Dedifferentiated amniotic fluid mesenchymal stem cell (primary cell): Measurements from ENCODE around the gene LRRC4.

Experiments
- DNase-seq: peaks from one replicate; pipeline ENCODE4 v3.0.0-alpha.2; 2016; ENCODE audit errors: extremely low spot score

The LRRC4 gene

GRCh38 chr7:128006550-128007302 is 24.5 kb downstream of the LRRC4 start:
- no peak for DNase-seq

DNA sequence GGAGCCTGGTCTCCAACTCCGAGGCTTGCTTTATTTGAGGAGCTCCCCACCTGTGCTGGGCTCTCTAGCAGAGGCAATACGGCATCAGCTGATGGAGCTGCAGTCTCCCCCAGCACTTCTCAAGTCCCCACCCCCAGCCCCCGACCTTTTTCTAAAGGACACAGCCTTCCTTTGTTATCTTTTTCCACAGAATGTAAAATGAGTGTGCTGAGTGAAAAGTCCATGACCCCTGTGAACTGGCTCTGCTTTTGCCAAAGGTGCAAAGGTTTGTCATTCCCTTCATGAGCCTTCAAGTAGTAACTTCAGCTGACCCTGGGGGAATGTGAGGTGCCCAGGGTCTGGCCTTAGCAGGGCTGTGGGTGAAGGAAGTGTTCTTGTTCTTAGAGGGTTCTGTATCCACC is 25.5 kb downstream of the LRRC4 start:
- DNase-seq, result no peak

DNA sequence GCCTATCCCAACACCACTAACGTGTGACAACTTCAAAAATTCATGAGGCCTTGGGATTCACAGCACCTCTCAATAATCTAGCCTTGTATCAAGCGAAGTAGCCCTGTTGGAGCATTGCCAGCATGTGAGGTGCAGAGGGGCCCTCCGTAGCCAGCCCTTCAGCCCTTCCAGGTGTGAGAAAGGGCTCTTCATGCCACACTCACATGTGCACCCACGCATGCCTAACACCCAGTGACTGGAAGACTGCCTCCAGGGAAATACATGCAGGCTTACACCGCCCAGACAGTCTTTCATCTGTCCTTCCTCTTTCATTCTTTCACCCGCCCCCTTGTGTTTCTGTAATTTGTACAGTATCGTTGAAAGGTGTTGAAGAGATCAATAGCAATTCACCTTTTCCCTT is 26.1 kb downstream of the LRRC4 start:
- no peak for DNase-seq

- DNase-seq, result no peak
These were observed 26.6 kb downstream of the LRRC4 start for GRCh38 chr7:128004623-128005022.

- DNase-seq, result no peak
These were observed 27.4 kb downstream of the LRRC4 start for GRCh38 chr7:128003787-128004186.

- no peak for DNase-seq
These were observed 28.1 kb downstream of the LRRC4 start for GRCh38 chr7:128003167-128003566.

DNA sequence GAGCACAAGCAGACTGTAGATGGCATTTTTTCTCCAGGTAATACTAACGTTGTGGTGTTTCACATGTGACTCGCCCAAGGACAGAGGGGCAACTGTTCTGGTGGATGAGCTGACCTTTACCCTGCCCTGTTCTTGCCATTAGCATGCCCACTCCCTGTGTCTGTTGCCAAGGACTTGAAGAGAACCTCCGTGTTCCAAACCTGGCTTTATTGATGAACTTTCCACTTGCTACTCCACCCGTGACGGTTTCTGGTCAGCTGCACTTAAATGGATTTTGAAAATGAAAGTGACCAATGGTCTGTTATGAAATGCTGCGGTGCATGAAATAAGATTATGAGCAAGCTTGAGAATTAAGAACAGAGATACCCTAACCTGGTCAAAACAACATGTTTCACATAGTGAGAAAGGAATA is 30.4 kb downstream of the LRRC4 start:
- DNase-seq, result no peak

DNA sequence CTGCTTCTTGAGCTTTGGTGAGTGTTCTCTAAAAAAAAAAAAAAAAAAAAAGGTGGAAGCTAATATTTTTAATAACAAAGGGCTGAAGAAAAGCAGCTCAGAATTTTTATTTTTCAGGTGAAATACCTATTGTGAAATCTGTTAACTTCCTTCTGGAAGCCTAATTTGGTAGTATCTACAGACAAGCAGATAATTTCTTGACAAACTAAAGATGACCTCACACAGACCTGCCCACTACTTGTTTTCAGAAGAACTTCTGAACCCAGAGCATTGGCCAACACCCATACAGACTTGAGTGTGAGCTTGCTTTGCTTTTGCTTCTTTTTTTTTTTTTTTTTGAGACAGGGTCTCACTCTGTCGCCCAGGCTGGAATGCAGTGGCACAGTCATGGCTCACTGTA is 31.2 kb downstream of the LRRC4 start:
- no peak for DNase-seq

DNA sequence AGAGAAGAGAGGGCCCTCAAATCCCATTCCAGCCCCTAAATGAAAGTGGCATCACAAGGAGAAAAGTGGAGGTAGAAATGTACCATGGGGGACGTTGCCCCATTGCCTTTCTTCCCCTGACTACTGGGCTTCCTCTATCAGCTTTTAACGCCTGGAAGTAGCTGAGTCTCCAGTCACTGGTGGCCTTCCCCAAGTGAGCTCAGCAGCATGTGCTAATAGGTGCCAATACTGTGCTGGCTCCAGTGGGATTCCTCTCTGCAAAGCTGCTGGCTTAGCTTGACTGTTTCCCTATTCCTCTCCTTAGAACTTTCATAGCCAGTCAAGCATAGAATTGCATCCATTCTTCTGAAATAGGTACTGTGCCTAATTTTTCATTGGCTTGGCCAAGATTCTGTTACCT is 32.6 kb downstream of the LRRC4 start:
- DNase-seq, result no peak

DNA sequence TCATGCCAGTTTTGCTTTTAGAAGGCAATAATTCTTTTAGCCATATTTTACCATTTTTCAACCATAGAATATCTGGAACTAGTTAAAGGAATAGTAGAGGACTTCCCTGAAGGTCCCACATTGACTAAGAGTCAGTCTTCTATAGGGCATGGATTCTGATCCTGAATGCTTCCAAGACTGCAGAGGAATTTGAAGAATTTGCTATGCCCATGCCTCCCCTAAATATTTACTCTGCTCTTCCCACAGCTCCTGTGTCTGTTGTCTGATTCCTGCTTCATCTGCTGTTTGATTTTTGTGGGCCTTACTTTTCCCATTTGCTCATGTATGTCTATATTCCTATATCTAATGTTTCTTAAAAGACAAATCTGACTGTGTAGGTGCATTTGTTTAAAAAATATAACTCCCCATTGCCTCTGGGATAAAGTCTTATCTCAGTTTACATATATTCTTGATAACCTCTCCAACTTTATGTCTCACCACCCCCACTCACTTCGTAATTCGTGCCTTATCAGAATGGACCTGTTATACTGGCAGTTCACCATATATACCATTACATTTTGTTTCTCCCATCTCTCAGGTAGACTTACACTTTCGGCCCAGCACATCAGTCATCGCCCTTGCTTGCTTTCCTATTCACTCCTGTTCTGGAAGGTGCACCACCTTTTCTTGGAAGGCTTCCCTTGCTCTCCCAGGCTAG is 33.9 kb downstream of the LRRC4 start:
- DNase-seq, result no peak

- DNase-seq, result no peak
These were observed 34.8 kb downstream of the LRRC4 start for GRCh38 chr7:127996253-127997071.

GRCh38 chr7:127995881-127996215 is 35.4 kb downstream of the LRRC4 start:
- no peak for DNase-seq

DNA sequence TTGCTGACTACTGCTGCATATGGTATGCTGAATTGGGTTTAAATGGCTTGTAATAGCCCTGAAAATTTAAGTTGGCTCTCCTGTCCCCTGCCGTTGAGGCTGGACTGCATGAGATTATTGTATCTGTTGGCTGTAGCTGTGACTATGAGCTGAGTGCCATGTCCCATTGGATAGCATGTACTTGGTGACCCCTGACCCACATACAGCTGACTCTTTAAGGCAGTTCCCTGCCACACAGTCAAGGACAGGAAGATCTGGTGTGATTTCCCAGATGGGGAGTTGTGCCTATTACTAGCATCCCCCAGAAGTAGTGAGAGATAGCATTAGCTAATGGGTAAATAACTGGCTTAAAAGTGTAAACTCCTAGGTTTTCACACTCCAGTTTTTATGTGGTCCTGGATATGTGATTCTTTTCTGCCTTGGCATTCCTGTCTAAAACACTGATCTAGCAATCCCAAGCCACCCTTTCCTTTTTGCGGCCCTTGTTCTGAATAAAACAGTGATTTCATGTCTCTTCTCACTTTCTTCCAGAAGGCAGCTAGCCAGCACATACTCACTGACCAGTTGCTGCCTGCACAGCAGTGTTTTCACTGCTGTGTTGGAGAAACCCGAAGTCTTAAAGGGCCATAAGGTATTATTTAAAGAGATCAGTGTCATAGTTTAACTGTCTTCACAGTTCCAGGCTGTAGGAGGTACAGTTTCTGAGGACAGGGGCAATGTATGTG is 35.9 kb downstream of the LRRC4 start:
- DNase-seq, result no peak

- DNase-seq, result no peak
These were observed 37.2 kb downstream of the LRRC4 start for GRCh38 chr7:127993987-127994386.

DNA sequence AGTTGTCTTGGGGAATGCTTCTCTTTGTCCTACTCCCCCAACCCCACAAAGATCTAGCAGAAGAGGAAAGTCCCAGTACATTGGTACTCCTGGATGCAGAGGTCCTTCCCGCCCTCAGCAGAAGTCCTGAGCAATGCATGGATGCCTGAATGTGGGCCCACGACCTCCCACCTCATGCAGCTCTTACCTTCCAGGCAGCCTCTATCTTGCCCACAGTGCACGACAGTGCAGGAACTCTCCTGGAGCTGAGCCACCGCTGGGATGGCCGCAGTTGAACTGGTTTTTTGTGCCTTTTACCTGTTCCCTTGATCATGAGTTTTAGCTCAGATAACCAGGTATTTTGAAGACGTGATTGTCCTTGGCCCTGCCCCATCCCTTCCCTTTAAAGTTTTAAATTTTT is 37.9 kb downstream of the LRRC4 start:
- no peak for DNase-seq

- no peak for DNase-seq
These were observed 42.5 kb downstream of the LRRC4 start for GRCh38 chr7:127988751-127989150.

GRCh38 chr7:127986581-127987521 is 44.4 kb downstream of the LRRC4 start:
- DNase-seq, result no peak

DNA sequence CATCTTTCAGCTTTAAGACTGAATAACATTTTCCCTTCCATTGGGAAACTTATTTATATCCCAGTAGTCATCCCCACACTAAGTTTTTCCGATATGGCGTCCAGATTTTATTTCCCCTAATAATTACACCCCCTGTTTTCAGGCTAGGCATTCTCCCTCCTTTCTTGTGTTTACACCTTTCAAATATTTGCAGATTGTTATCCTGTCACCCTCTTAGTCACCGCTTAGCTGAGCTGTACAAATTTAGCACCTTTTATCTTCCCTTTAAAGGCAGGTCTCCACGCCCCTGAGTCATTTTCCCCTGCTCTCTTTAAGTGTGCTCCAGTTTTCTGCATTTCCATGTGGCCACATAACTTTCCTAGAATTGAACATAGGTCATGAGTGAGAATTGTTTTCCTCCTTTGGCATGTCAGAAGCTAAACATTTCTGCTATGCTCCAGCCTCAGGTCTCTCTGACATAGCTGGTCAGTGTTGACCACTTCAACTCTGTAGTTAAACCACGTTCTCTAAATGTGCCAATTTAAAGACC is 47.4 kb downstream of the LRRC4 start:
- DNase-seq, result no peak

- DNase-seq, result no peak
These were observed 49.3 kb downstream of the LRRC4 start for GRCh38 chr7:127981965-127982364.

DNA sequence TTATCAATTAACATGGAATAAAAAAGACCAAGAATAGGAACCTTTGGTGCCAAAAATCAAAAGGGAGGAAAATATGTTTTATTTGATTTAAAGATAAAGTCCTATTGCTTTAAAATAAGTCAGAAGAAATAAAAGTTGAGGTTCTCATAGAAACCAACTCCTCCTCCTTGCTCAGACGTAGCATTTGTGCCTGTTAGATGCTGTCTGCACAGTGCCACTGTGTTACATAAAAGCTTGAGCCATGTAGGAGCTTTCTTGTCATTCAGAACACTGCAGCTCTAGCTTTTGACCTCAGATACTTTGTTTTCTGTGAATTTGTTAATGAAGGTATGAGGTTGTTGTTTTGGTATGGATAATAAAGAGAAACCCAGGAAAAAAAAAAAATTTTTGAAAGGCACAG is 50.3 kb downstream of the LRRC4 start:
- DNase-seq, result no peak

DNA sequence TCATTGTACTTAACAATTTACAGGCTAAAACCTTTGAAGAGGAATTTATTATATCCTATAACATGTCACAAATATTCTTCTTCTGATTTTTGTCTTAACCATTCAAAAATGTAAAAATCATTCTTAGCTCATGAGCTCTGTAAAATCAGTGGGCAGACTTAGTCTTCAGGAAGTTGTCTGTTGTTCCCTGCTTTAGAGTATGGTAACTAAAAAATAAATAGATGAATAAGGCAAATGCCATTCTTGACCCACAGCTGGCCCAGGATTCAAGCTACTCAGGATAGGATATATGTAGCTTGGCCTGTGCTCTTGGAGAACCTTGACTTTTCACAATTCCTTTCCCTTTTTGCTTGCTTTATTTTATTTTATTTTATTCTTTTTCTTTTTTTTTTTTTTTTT is 51.5 kb downstream of the LRRC4 start:
- DNase-seq, result no peak
